MCF 10A (cell line): ENCODE results near the gene TAL1. TPM values are rescaled to one million over a fixed set of nuclear protein-coding genes. Genes with fewer than 3 reads are reported as not detected.
A peak's percentile ranks its signal among the peaks of the same experiment; 100 is the strongest.

Source experiments
- BruUV-seq: library from RNA; stranded (reverse); fragments of 400-500 nt; replicated peaks from 2 replicates; lab custom pipeline; 2021; lab: Mats Ljungman, UMichigan
- CTCF ChIA-PET: fragments of 300-600 bp; sonication (Branson Sonifier 250); formaldehyde crosslinking; extraction: SDS; loops from one replicate; lab custom pipeline; 2021; ENCODE audit warnings: antibody characterized with exemption, inconsistent platforms; lab: Yijun Ruan, JAX
- POLR2A ChIA-PET: fragments of 300-600, 350-650 bp; sonication (Branson Sonifier 250); formaldehyde crosslinking; extraction: SDS; loops from one replicate; lab custom pipeline; 2020; ENCODE audit warnings: antibody characterized with exemption, inconsistent platforms; lab: Yijun Ruan, JAX
- DNase-seq: peaks from one replicate; pipeline ENCODE4 v3.0.0-alpha.2; 2018; ENCODE audit not compliant: unreplicated experiment
- H3K27ac Mint-ChIP-seq: one replicate; pipeline ENCODE4 v1.8.0; 2022; ENCODE audit warnings: mild to moderate bottlenecking, low read depth, mixed read lengths; ENCODE audit not compliant: unreplicated experiment
- H3K27me3 Mint-ChIP-seq: one replicate; pipeline ENCODE4 v1.8.0; 2022; ENCODE audit warnings: mixed read lengths; ENCODE audit not compliant: insufficient read depth, unreplicated experiment
- H3K36me3 Mint-ChIP-seq: one replicate; pipeline ENCODE4 v1.8.0; 2022; ENCODE audit warnings: mild to moderate bottlenecking, moderate library complexity, mixed read lengths; ENCODE audit not compliant: insufficient read depth, unreplicated experiment
- H3K4me1 Mint-ChIP-seq: one replicate; pipeline ENCODE4 v1.8.0; 2022; ENCODE audit warnings: mixed read lengths; ENCODE audit not compliant: insufficient read depth, unreplicated experiment
- H3K4me3 Mint-ChIP-seq: one replicate; pipeline ENCODE4 v1.8.0; 2022; ENCODE audit warnings: mild to moderate bottlenecking, moderate library complexity, mixed read lengths; ENCODE audit not compliant: unreplicated experiment
- H3K9me3 Mint-ChIP-seq: one replicate; pipeline ENCODE4 v1.8.0; 2022; ENCODE audit warnings: mixed read lengths; ENCODE audit not compliant: unreplicated experiment
- CTCF ChIP-seq: fragments of 200-600 bp; IDR thresholded peaks from one replicate; pipeline ENCODE4 v1.8.0; 2022; ENCODE audit warnings: antibody characterized with exemption, mild to moderate bottlenecking; ENCODE audit not compliant: unreplicated experiment
- intact Hi-C: fragments of 100-400 bp; cut with micrococcal nuclease; formaldehyde crosslinking; loops from 2 replicates; pipeline ENCODE4 v1.14.1; 2022
- total RNA-seq: library from RNA; stranded (reverse); gene quantifications from 2 replicates; pipeline ENCODE4 v1.2.3, GENCODE V29; 2022

Gene TAL1
- total RNA-seq, 1 experiment from 2014 or later, result not detected

- Mint-ChIP-seq H3K27me3 (no peaks in the 10 kb centered on the region), H3K9me3 (no peaks in the 10 kb centered on the region), H3K4me3 (no peak overlapping the region), H3K36me3 (peaks cover 5% of the 10 kb centered on the region), H3K27ac (peak overlapping the region; percentile 44), H3K4me1 (peaks cover 31% of the 10 kb centered on the region)
- DNase-seq, result no peak
- intact Hi-C loops, result no loop called here
- ChIA-PET POLR2A (interaction anchor here (0.7 kb wide), 1 partner anchor 380 kb away, joined by 3 read pairs; no protein-coding TSS in a partner anchor), CTCF (interaction anchor here (0.6 to 8.1 kb wide), 6 partner anchors 7 to 252 kb away, joined by 3 to 158 read pairs (median 5); partner anchors contain the start of gene PDZK1IP1)
- no peak for TF ChIP-seq CTCF
- BruUV-seq, result no TSS peak
Observed at GRCh38 chr1:47184822-47185677, 47.0 kb downstream of the TAL1 start.

- Mint-ChIP-seq H3K4me1 (peaks cover 30% of the 10 kb centered on the region), H3K4me3 (no peak overlapping the region), H3K27ac (no peak overlapping the region), H3K36me3 (peaks cover 5% of the 10 kb centered on the region), H3K9me3 (no peaks in the 10 kb centered on the region), H3K27me3 (no peaks in the 10 kb centered on the region)
- CTCF ChIA-PET, result interaction anchor here (1.1 to 8.1 kb wide), 4 partner anchors 8 to 252 kb away, joined by 3 to 158 read pairs (median 9); partner anchors contain the start of gene PDZK1IP1
- no TSS peak for BruUV-seq
- intact Hi-C loops, result no loop called here
- DNase-seq, result no peak
- TF ChIP-seq CTCF, result no peak
- POLR2A ChIA-PET, result interaction anchor here (0.7 kb wide), 1 partner anchor 381 kb away, joined by 3 read pairs; no protein-coding TSS in a partner anchor
Observed at GRCh38 chr1:47184090-47184821, 47.8 kb downstream of the TAL1 start.

GRCh38 chr1:47183308-47184089, 48.5 kb downstream of the TAL1 start:
- no TSS peak for BruUV-seq
- H3K27ac Mint-ChIP-seq, result no peak overlapping the region
- H3K9me3 Mint-ChIP-seq, result no peaks in the 10 kb centered on the region
- no peak for DNase-seq
- ChIA-PET POLR2A (no interaction called here), CTCF (interaction anchor here (1.0 to 8.1 kb wide), 6 partner anchors 8 to 542 kb away, joined by 3 to 158 read pairs (median 4); partner anchors contain the start of gene PDZK1IP1)
- TF ChIP-seq CTCF, result no peak
- intact Hi-C loops, result no loop called here
- peaks cover 5% of the 10 kb centered on the region for H3K36me3 Mint-ChIP-seq
- H3K4me1 Mint-ChIP-seq, result peaks cover 37% of the 10 kb centered on the region
- H3K27me3 Mint-ChIP-seq, result no peaks in the 10 kb centered on the region
- H3K4me3 Mint-ChIP-seq, result no peak overlapping the region
